Lung (tissue), 12 donors: Measurements from ENCODE around the gene RTEL1. TPM values are rescaled to one million over a fixed set of nuclear protein-coding genes. Genes with fewer than 3 reads are reported as not detected.

ENCODE experiments used
- ATAC-seq: fragments of 200-7000 bp; cut with Tn5 transposase; one replicate; pipeline ENCODE4 v1.9.1; 2020; ENCODE audit warnings: moderate number of reproducible peaks; ENCODE audit not compliant: insufficient read depth, low FRiP score
- DNase-seq, 3 donors: peaks; one replicate each; pipeline ENCODE4 v3.0.0-alpha.2; 2013 to 2017
- H3K27ac ChIP-seq, 2 donors: one replicate each; pipeline ENCODE4 v1.5.1; 2013; ENCODE audit warnings: mild to moderate bottlenecking in 2 of 2, moderate library complexity in 2 of 2, control low read depth in 1 of 2, inconsistent platforms in 1 of 2, low read depth in 1 of 2, low read length in 1 of 2
- H3K27me3 ChIP-seq, 3 donors: one replicate each; pipeline ENCODE4 v1.5.1; 2013; ENCODE audit warnings: low read length in 2 of 3; ENCODE audit not compliant: control insufficient read depth in 3 of 3, insufficient read depth in 3 of 3
- H3K36me3 ChIP-seq, 4 donors: one replicate each; pipeline ENCODE4 v1.5.1; 2013; ENCODE audit warnings: low read length in 4 of 4, mild to moderate bottlenecking in 1 of 4, moderate library complexity in 1 of 4; ENCODE audit not compliant: control insufficient read depth in 4 of 4, insufficient read depth in 4 of 4
- H3K4me1 ChIP-seq, 5 donors: one replicate each; pipeline ENCODE4 v1.5.1; 2013; ENCODE audit warnings: low read length in 5 of 5, mild to moderate bottlenecking in 2 of 5, moderate library complexity in 1 of 5; ENCODE audit not compliant: control insufficient read depth in 5 of 5, insufficient read depth in 5 of 5
- H3K4me3 ChIP-seq: one replicate; pipeline ENCODE4 v1.5.1; 2013; ENCODE audit warnings: mild to moderate bottlenecking, control low read depth, moderate library complexity
- H3K9ac ChIP-seq, 2 donors: one replicate each; pipeline ENCODE4 v1.5.1; 2013; ENCODE audit warnings: low read length in 2 of 2, control low read depth in 1 of 2; ENCODE audit not compliant: insufficient read depth in 1 of 2
- H3K9me3 ChIP-seq, 4 donors: one replicate each; pipeline ENCODE4 v1.5.1; 2013; ENCODE audit warnings: low read length in 3 of 4, mild to moderate bottlenecking in 1 of 4, moderate library complexity in 1 of 4; ENCODE audit not compliant: control insufficient read depth in 4 of 4, insufficient read depth in 3 of 4
- WGBS, 2 donors: extraction: QIAGEN DNeasy Blood & Tissue Kit; methylation state at CpG; one replicate each; pipeline ENCODE4 v1.1.7; 2013; 5-methylcytosine and 5-hydroxymethylcytosine counted together
- polyA plus RNA-seq, 2 donors: library from polyadenylated mRNA; stranded (reverse); fragments of 200-250 nt; gene quantifications; one replicate each; pipeline ENCODE4 v1.2.1, GENCODE V29; 2013
- total RNA-seq, 2 donors: library from RNA; depleted of rRNA in 1 of 2; stranded (reverse); fragments of >200 nt in 1 of 2; gene quantifications; one replicate each; pipeline ENCODE4 v1.2.1, GENCODE V29; 2014 to 2021
- TF ChIP-seq, protein P1 (sequence below): IDR thresholded peaks from 2 replicates; pipeline ENCODE4 v1.5.1; 2012; ENCODE audit warnings: mild to moderate bottlenecking; ENCODE audit errors: control extremely low read depth, extremely low read depth
- donor health status: control.
- donor health status: control.
- donor health status: Bipolar disorder and iron deficiency.
- donor health status: healthy.
- donor health status: DM: yes; HTN: yes; CAD: no.

The RTEL1 gene
- total and polyA plus RNA-seq, 4 donors: 12.4 to 45.8 (median 17.7) TPM

DNA sequence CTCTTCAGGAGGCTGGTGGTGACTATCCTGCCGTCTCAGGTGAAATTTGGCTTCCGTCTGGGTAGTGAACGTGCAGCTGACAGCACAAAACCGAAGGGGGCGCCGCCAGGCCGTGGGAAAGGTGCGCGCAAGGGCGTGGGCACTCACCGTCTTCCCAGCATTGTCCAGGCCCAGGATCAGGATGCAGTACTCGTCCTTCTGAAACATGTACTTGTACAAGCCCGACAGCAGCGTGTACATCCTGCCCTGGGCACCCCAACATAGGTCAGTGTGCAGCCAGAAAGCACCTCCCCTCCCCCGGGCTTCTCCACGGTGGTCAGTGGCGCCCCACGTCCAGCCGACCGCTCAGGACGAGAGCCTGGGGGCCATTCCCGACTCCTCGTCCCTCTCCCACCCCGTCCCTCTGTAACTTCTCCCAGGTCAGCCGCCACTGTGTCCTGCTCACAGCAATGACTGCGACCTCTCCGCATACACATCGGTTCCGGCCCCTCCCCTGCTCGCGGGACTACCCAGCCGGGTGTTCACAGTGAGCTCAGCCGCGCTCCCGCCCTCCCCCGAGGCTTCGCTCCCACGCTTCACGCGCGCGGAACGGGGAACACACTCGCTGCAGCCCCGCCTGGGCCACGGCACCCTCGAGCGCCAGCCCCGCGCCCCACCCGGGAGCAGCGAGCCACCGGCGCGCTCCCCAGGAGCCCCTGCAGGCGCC is 48.9 kb downstream of the RTEL1 start:
- TF ChIP-seq, protein P1, sequence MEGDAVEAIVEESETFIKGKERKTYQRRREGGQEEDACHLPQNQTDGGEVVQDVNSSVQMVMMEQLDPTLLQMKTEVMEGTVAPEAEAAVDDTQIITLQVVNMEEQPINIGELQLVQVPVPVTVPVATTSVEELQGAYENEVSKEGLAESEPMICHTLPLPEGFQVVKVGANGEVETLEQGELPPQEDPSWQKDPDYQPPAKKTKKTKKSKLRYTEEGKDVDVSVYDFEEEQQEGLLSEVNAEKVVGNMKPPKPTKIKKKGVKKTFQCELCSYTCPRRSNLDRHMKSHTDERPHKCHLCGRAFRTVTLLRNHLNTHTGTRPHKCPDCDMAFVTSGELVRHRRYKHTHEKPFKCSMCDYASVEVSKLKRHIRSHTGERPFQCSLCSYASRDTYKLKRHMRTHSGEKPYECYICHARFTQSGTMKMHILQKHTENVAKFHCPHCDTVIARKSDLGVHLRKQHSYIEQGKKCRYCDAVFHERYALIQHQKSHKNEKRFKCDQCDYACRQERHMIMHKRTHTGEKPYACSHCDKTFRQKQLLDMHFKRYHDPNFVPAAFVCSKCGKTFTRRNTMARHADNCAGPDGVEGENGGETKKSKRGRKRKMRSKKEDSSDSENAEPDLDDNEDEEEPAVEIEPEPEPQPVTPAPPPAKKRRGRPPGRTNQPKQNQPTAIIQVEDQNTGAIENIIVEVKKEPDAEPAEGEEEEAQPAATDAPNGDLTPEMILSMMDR: no peak
- peaks cover 4 to 36% (median 18%) of the 10 kb centered on the region in 4 donors for H3K36me3 ChIP-seq
- no peaks in the 10 kb centered on the region for H3K9me3 ChIP-seq
- H3K9ac ChIP-seq: peak overlapping the region; percentile 46 to 68
- peak overlapping the region; percentile 94 for H3K4me3 ChIP-seq
- ATAC-seq: peak; percentile 44
- peak overlapping the region; percentile 94 to 95 for H3K27ac ChIP-seq
- peaks cover 0 to 16% (median 8%) of the 10 kb centered on the region in 5 donors for H3K4me1 ChIP-seq
- H3K27me3 ChIP-seq: no peaks in the 10 kb centered on the region
- DNase-seq: no peak
- whole genome bisulfite sequencing, 2 donors: 3 to 4% methylated on average over 56 of the region's 56 CpGs

DNA sequence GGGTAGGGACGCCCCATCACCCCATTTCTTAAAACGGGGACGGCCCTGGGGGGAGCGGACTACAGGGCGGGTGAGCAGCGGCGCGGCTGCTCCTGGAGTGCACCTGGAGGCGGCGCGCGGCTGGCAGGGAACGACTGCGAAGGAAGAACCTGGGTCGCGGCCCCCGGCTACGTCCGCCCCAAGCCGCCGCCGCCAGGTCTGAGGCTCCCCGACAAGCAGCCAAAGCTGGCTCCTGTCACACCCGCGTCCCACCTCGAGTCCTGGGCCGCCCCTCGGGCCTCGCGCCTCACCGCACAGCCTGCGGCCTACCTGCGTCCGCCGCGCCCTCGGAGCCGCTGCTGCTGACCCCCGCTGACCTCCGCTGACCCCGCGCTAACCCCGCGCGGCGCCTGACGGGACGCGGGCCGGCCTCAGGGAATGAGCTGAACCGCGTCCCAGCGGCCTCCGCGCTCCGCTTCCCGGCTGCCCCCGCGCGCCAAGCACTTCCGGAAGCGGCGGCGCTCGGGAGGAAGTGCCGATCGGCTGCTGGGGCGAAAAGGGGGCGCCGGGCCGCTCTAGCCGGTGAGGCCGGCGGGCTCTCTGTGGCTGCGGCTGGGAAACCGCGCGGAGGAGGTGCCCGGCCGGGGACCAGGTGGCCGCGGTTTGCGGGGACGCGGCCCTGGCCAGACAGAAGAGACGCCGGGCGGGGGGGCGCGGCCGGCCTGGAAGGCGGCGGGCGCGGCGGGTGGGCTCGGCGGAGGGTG is 49.6 kb downstream of the RTEL1 start, which contains the start of the genes ARFRP1 and ZGPAT:
Gene ARFRP1, minus strand, starts transcription at position 419 of the 743 bp plus-strand sequence. CDS start 885 bp downstream, outside the sequence.
Gene ZGPAT, plus strand, starts transcription at position 482 of the 743 bp plus-strand sequence. CDS start 542 bp downstream, outside the sequence.
- TF ChIP-seq, protein P1: no peak
- peaks cover 0 to 16% (median 8%) of the 10 kb centered on the region in 5 donors for H3K4me1 ChIP-seq
- 0 to 1% methylated on average over 83 to 98 of the region's 98 CpGs for WGBS, 2 donors
- peak; percentile 94 for ATAC-seq
- H3K4me3 ChIP-seq: peak within 1 kb of the TSS; percentile 94
- no peaks in the 10 kb centered on the region for H3K9me3 ChIP-seq
- H3K36me3 ChIP-seq: peaks cover 6 to 36% (median 22%) of the 10 kb centered on the region in 4 donors
- peak within 1 kb of the TSS; percentile 94 to 95 for H3K27ac ChIP-seq
- peak; percentile 81 to 89 (median 84) for DNase-seq
- no peaks in the 10 kb centered on the region for H3K27me3 ChIP-seq
- H3K9ac ChIP-seq: peak within 1 kb of the TSS; percentile 46 to 68

DNA sequence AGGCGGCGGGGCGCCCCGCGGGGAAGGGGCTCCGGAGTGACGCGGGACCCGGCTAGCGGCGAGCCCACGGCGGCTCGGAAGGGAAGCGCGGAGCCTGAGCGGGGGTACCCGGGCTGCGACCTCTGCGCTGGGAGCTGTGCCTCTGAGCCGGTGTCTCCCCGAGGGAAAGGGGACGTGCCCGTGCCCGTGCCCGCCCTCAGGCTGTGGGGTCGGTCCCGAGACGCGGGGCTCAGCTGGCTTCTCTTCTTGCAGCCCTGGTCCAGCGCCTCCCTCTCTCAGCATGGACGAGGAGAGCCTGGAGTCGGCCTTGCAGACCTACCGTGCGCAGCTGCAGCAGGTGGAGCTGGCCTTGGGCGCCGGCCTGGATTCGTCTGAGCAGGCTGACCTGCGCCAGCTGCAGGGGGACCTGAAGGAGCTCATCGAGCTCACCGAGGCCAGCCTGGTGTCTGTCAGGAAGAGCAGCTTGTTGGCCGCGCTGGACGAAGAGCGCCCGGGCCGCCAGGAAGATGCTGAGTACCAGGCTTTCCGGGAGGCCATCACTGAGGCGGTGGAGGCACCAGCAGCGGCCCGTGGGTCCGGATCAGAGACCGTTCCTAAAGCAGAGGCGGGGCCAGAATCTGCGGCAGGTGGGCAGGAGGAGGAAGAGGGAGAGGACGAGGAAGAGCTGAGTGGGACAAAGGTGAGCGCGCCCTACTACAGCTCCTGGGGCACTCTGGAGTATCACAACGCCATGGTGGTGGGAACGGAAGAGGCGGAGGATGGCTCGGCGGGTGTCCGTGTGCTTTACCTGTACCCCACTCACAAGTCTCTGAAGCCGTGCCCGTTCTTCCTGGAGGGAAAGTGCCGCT is 50.4 kb downstream of the RTEL1 start:
- no peak for DNase-seq
- Histone ChIP-seq H3K9ac (no peak overlapping the region), H3K36me3 (peaks cover 6 to 34% (median 22%) of the 10 kb centered on the region in 4 donors), H3K27me3 (no peaks in the 10 kb centered on the region), H3K4me3 (peak overlapping the region; percentile 73), H3K9me3 (no peaks in the 10 kb centered on the region), H3K4me1 (peaks cover 0 to 16% (median 8%) of the 10 kb centered on the region in 5 donors), H3K27ac (peak overlapping the region; percentile 4 to 87)
- ATAC-seq: no peak
- 22 to 46% methylated on average over 43 to 67 of the region's 67 CpGs for WGBS, 2 donors
- TF ChIP-seq, protein P1: no peak
